KMS-11 (cell line): ENCODE measurements around the gene PCNP.

Source experiments
- H2AFZ ChIP-seq: fragments of 200-600 bp; sonication (generic); 2 replicates; pipeline ENCODE4 v1.6.1; 2016; ENCODE audit warnings: antibody characterized with exemption, mixed run types, low read depth
- H3K27ac ChIP-seq: fragments of 200-600 bp; sonication (generic); 2 replicates; pipeline ENCODE4 v1.6.1; 2016; ENCODE audit warnings: mild to moderate bottlenecking, mixed run types
- H3K27me3 ChIP-seq: fragments of 200-600 bp; sonication (generic); 2 replicates; pipeline ENCODE4 v1.6.1; 2017; ENCODE audit warnings: mild to moderate bottlenecking, low read depth, mixed run types, moderate library complexity; ENCODE audit not compliant: insufficient read depth
- H3K36me3 ChIP-seq: fragments of 200-600 bp; sonication (generic); 2 replicates; pipeline ENCODE4 v1.6.1; 2017; ENCODE audit warnings: mild to moderate bottlenecking, mixed run types; ENCODE audit not compliant: insufficient read depth
- H3K4me1 ChIP-seq: fragments of 200-600 bp; sonication (generic); 2 replicates; pipeline ENCODE4 v1.6.1; 2016; ENCODE audit warnings: mild to moderate bottlenecking, low read depth, mixed run types; ENCODE audit not compliant: poor library complexity, severe bottlenecking
- H3K4me2 ChIP-seq: fragments of 200-600 bp; sonication (generic); 2 replicates; pipeline ENCODE4 v1.7.0; 2016; ENCODE audit warnings: mild to moderate bottlenecking, mixed run types
- H3K4me3 ChIP-seq: fragments of 200-600 bp; sonication (generic); IDR thresholded peaks from 2 replicates; pipeline ENCODE4 v1.6.1; 2017; ENCODE audit warnings: low read depth, low read length, mixed read lengths; ENCODE audit not compliant: insufficient read depth
- H3K79me2 ChIP-seq: fragments of 200-600 bp; sonication (generic); 2 replicates; pipeline ENCODE4 v1.6.1; 2016; ENCODE audit warnings: low read depth, mixed run types; ENCODE audit not compliant: insufficient read depth
- H3K9ac ChIP-seq: fragments of 200-600 bp; sonication (generic); 2 replicates; pipeline ENCODE4 v1.6.1; 2016; ENCODE audit warnings: mild to moderate bottlenecking, mixed run types
- H4K20me1 ChIP-seq: fragments of 200-600 bp; sonication (generic); 2 replicates; pipeline ENCODE4 v1.6.1; 2016; ENCODE audit warnings: mild to moderate bottlenecking, mixed run types; ENCODE audit not compliant: insufficient read depth
- TF ChIP-seq, protein P1 (sequence below): fragments of 200-600 bp; sonication (generic); conservative IDR thresholded peaks from 2 replicates; pipeline ENCODE4 v1.6.1; 2017; ENCODE audit warnings: low read depth, mild to moderate bottlenecking, antibody characterized with exemption, low read length, moderate library complexity, mixed read lengths

Gene PCNP

DNA sequence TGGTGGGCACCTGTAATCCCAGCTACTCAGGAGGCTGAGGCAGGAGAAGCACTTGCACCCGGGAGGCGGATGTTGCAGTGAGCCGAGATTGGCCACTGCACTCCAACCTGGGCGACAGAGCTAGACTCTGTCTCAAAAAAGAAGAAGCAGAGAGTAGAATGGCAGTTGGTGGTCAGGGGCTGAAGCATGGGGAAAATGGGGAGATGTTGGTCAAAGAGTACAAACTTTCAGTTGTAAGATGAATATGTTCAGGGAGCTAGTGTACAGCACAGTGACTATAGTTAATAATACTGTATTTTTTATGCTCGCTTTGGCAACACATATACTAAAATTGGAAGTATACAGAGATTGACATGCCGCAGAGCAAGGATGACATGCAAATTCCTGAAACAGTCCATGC, 41.5 kb downstream of the PCNP start:
- Histone ChIP-seq H3K36me3 (no peaks in the 10 kb centered on the region), H3K4me2 (no peak overlapping the region), H3K9ac (no peak overlapping the region)

DNA sequence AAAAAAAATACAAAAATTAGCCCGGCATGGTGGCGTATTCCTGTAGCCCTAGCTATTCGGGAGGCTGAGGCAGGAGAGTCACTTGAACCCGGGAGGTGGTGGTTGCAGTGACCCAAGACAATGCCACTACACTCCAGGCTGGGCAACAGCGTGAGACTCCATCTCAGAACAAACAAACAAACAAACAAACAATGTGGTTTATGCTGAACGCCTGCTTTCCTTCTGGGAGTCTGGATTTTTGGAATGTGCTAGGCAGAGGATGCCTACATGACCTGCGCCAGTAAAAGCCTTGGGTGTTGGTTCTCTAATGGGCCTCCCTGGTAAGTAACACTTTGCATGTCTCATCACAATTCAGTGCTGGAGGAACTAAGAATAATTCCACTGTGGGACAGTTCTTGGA, 43.5 kb downstream of the PCNP start:
- H3K4me3 ChIP-seq, result no peak overlapping the region
- no peaks in the 10 kb centered on the region for H3K4me1 ChIP-seq
- TF ChIP-seq, protein P1, sequence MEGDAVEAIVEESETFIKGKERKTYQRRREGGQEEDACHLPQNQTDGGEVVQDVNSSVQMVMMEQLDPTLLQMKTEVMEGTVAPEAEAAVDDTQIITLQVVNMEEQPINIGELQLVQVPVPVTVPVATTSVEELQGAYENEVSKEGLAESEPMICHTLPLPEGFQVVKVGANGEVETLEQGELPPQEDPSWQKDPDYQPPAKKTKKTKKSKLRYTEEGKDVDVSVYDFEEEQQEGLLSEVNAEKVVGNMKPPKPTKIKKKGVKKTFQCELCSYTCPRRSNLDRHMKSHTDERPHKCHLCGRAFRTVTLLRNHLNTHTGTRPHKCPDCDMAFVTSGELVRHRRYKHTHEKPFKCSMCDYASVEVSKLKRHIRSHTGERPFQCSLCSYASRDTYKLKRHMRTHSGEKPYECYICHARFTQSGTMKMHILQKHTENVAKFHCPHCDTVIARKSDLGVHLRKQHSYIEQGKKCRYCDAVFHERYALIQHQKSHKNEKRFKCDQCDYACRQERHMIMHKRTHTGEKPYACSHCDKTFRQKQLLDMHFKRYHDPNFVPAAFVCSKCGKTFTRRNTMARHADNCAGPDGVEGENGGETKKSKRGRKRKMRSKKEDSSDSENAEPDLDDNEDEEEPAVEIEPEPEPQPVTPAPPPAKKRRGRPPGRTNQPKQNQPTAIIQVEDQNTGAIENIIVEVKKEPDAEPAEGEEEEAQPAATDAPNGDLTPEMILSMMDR, result no peak
- H3K27ac ChIP-seq, result no peak overlapping the region
- H3K36me3 ChIP-seq, result no peaks in the 10 kb centered on the region
- H3K79me2 ChIP-seq, result no peaks in the 10 kb centered on the region
- no peaks in the 10 kb centered on the region for H4K20me1 ChIP-seq
- H3K9ac ChIP-seq, result no peak overlapping the region
- H3K27me3 ChIP-seq, result no peaks in the 10 kb centered on the region
- no peak overlapping the region for H2AFZ ChIP-seq
- no peak overlapping the region for H3K4me2 ChIP-seq

More for the DNA sequence above, 41.5 kb downstream of the PCNP start:
- TF ChIP-seq, protein P1, result no peak
- Histone ChIP-seq H3K27ac (no peak overlapping the region), H4K20me1 (no peaks in the 10 kb centered on the region), H3K27me3 (no peaks in the 10 kb centered on the region), H3K4me1 (no peaks in the 10 kb centered on the region), H3K4me3 (no peak overlapping the region), H2AFZ (no peak overlapping the region), H3K79me2 (no peaks in the 10 kb centered on the region)

DNA sequence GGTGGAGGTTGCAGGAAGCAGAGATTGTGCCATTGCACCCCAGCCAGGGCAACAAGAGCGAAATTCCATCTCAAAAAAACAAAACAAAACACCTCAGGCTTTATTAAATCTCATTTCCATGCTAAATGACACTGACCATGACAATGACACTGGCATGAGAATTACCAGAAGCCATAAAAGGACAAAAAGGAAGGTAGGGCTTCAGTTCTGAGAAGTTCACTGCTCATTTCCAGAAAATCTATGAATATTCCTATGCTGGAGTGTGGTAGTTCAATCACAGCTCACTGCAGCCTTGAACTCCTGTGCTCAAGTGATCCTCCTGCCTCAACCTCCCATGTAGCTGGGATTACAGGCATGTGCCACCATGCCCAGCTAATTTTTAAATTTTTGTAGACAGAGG, 44.7 kb downstream of the PCNP start:
- no peak overlapping the region for H2AFZ ChIP-seq
- no peak overlapping the region for H3K27ac ChIP-seq
- H3K27me3 ChIP-seq, result no peaks in the 10 kb centered on the region
- H3K36me3 ChIP-seq, result no peaks in the 10 kb centered on the region
- no peak overlapping the region for H3K4me3 ChIP-seq
- no peaks in the 10 kb centered on the region for H4K20me1 ChIP-seq
- TF ChIP-seq, protein P1, result no peak
- H3K9ac ChIP-seq, result no peak overlapping the region
- H3K4me2 ChIP-seq, result no peak overlapping the region
- no peaks in the 10 kb centered on the region for H3K4me1 ChIP-seq
- no peaks in the 10 kb centered on the region for H3K79me2 ChIP-seq

DNA sequence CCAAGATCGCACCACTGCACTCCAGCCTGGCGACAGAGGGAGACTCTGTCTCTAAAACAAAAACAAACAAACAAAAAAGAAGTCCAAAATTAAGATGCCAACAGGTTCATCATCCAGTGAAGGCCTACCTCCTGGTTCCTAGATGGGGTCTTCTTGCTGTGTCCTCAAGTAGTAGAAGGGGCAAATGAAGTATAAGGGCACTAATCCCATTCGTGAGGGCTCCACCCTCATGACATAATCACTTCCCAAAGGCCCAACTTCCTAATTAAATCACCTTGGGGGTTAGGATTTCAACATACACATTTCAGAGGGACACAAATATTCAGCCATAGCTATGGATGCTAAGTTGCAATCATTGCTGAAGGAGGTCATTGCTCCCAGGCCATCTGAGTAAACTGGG, 45.8 kb downstream of the PCNP start:
- TF ChIP-seq, protein P1, result no peak
- Histone ChIP-seq H3K9ac (no peak overlapping the region), H4K20me1 (no peaks in the 10 kb centered on the region), H3K79me2 (no peaks in the 10 kb centered on the region), H3K4me2 (no peak overlapping the region), H2AFZ (no peak overlapping the region), H3K4me3 (no peak overlapping the region), H3K36me3 (no peaks in the 10 kb centered on the region), H3K27ac (no peak overlapping the region), H3K27me3 (no peaks in the 10 kb centered on the region), H3K4me1 (no peaks in the 10 kb centered on the region)
